HEK293 (cell line): ENCODE data around the gene MEX3C.

Experiments
- KLF1 ChIP-seq: fragments of 450-650 bp; formaldehyde crosslinking; IDR thresholded peaks from 2 replicates; pipeline ENCODE4 v1.5.1; 2016; ENCODE audit warnings: missing biosample characterization, missing genetic modification characterization
- KLF16 ChIP-seq: fragments of 450-650 bp; formaldehyde crosslinking; IDR thresholded peaks from 2 replicates; pipeline ENCODE4 v1.5.1; 2017; ENCODE audit warnings: missing biosample characterization, missing genetic modification characterization
- ZSCAN18 ChIP-seq: fragments of 450-650 bp; formaldehyde crosslinking; IDR thresholded peaks from 2 replicates; pipeline ENCODE4 v1.5.1; 2016; ENCODE audit warnings: missing biosample characterization, missing genetic modification characterization
- TF ChIP-seq, protein P1 (sequence below): fragments of 450-650 bp; formaldehyde crosslinking; IDR thresholded peaks from 2 replicates; pipeline ENCODE4 v1.5.1; 2016; ENCODE audit warnings: missing biosample characterization, missing genetic modification characterization

DNA sequence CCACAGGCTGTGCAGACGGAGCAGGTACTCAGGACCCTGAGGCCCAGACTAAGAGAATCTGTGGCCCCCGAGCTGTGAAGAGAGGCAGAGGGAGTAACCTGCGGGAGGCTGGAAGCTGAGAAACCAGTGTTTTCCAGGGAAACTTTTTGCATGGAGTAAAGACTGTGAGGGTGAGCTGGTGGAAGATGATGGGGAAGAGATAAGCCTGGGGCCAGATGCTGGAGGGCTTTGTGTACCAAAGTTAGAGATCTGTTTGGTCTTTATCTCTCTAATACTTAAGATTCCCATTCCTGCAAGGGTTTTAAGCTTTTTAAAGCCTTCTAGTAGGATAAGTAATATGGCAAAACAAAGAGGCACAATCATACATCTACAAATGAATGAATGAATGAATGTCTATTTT is 43.7 kb upstream of the MEX3C start:
- no peak for TF ChIP-seq ZSCAN18
- TF ChIP-seq, protein P1, sequence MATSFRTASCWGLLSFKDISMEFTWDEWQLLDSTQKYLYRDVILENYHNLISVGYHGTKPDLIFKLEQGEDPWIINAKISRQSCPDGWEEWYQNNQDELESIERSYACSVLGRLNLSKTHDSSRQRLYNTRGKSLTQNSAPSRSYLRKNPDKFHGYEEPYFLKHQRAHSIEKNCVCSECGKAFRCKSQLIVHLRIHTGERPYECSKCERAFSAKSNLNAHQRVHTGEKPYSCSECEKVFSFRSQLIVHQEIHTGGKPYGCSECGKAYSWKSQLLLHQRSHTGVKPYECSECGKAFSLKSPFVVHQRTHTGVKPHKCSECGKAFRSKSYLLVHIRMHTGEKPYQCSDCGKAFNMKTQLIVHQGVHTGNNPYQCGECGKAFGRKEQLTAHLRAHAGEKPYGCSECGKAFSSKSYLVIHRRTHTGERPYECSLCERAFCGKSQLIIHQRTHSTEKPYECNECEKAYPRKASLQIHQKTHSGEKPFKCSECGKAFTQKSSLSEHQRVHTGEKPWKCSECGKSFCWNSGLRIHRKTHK (tag by site-specific recombination): no peak
- no peak for TF ChIP-seq KLF1
- TF ChIP-seq KLF16 (tag by site-specific recombination): no peak
